KMS-11 (cell line): ENCODE measurements around the gene EEFSEC.

Source experiments
- H2AFZ ChIP-seq: fragments of 200-600 bp; sonication (generic); 2 replicates; pipeline ENCODE4 v1.6.1; 2016; ENCODE audit warnings: antibody characterized with exemption, mixed run types, low read depth
- H3K27ac ChIP-seq: fragments of 200-600 bp; sonication (generic); 2 replicates; pipeline ENCODE4 v1.6.1; 2016; ENCODE audit warnings: mild to moderate bottlenecking, mixed run types
- H3K27me3 ChIP-seq: fragments of 200-600 bp; sonication (generic); 2 replicates; pipeline ENCODE4 v1.6.1; 2017; ENCODE audit warnings: mild to moderate bottlenecking, low read depth, mixed run types, moderate library complexity; ENCODE audit not compliant: insufficient read depth
- H3K36me3 ChIP-seq: fragments of 200-600 bp; sonication (generic); 2 replicates; pipeline ENCODE4 v1.6.1; 2017; ENCODE audit warnings: mild to moderate bottlenecking, mixed run types; ENCODE audit not compliant: insufficient read depth
- H3K4me1 ChIP-seq: fragments of 200-600 bp; sonication (generic); 2 replicates; pipeline ENCODE4 v1.6.1; 2016; ENCODE audit warnings: mild to moderate bottlenecking, low read depth, mixed run types; ENCODE audit not compliant: poor library complexity, severe bottlenecking
- H3K4me2 ChIP-seq: fragments of 200-600 bp; sonication (generic); 2 replicates; pipeline ENCODE4 v1.7.0; 2016; ENCODE audit warnings: mild to moderate bottlenecking, mixed run types
- H3K4me3 ChIP-seq: fragments of 200-600 bp; sonication (generic); IDR thresholded peaks from 2 replicates; pipeline ENCODE4 v1.6.1; 2017; ENCODE audit warnings: low read depth, low read length, mixed read lengths; ENCODE audit not compliant: insufficient read depth
- H3K79me2 ChIP-seq: fragments of 200-600 bp; sonication (generic); 2 replicates; pipeline ENCODE4 v1.6.1; 2016; ENCODE audit warnings: low read depth, mixed run types; ENCODE audit not compliant: insufficient read depth
- H3K9ac ChIP-seq: fragments of 200-600 bp; sonication (generic); 2 replicates; pipeline ENCODE4 v1.6.1; 2016; ENCODE audit warnings: mild to moderate bottlenecking, mixed run types
- H4K20me1 ChIP-seq: fragments of 200-600 bp; sonication (generic); 2 replicates; pipeline ENCODE4 v1.6.1; 2016; ENCODE audit warnings: mild to moderate bottlenecking, mixed run types; ENCODE audit not compliant: insufficient read depth
- CTCF ChIP-seq: fragments of 200-600 bp; sonication (generic); conservative IDR thresholded peaks from 2 replicates; pipeline ENCODE4 v1.6.1; 2017; ENCODE audit warnings: low read depth, mild to moderate bottlenecking, antibody characterized with exemption, low read length, moderate library complexity, mixed read lengths

Gene EEFSEC

DNA sequence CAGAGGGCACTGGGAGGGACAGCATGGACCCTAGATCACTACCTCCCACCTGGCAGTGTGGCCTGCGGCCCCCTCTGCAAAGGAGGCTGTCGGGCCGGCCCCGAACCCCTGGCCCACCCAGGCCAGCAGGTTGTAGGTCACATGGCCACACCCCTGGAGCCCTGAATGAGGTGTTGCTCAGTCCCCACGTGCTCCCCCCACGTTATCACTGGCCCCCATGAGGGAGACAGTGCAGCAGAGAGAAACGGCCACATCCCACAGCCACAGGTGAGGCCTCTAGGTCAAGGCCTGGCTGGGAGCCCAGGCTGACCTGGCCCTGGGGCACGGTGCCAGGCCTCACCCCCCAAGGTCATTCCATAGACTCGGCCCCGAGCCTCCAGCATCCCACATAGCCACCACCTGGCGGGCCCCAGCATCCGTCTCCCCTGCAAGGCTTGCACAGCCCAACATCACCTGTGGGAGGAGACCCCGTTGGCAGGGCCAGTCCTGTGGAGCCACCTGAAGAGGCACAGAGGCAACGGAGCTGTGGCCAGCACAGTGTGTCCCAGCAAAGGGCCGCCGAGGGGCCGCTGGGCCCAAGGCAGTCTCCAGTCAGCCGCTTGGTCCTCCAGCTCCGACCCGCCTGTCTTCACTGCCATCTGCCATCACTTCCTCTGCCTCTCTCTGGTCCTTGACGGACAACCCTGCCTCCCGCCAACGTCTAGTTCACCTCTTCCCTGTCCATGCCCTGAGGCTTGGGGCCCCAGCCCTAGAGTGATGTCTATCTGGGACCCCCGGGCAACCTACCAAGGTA, 260.3 kb downstream of the EEFSEC start:
- TF ChIP-seq CTCF = no peak
- Histone ChIP-seq H3K4me3 (no peak overlapping the region), H3K27ac (no peak overlapping the region), H4K20me1 (no peaks in the 10 kb centered on the region), H3K79me2 (no peaks in the 10 kb centered on the region), H3K9ac (no peak overlapping the region), H2AFZ (no peak overlapping the region), H3K4me2 (no peak overlapping the region), H3K27me3 (no peaks in the 10 kb centered on the region), H3K36me3 (no peaks in the 10 kb centered on the region), H3K4me1 (no peaks in the 10 kb centered on the region)

DNA sequence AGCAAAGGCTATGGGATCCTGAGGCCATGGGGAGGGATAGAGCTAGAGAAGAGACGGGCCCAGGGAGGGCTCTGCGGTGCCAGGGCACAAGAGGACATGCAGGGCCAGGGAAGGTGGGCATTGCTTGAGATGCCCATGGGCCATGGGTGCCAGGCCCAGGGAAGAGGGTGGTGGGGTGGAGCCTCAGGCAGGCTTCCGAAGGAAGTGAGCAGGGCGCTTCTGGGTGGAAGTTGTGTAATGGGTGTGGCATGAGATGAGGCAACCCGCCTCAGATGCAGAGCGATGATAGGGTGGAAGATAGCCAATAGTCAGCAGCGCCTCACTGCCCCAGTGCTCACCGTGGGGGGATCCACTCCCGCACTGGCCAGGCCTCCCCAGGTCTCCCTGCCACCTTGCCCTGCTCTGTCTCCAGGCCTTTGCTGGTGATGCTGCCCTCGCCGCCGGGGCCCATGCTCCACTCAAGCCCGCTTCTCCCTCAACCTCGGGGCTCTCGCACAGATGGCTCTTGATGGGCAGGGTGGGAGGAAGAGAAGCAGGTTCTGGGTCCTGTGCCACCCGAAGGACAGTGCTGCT, 262.0 kb downstream of the EEFSEC start:
- Histone ChIP-seq H3K36me3 (no peaks in the 10 kb centered on the region), H3K79me2 (no peaks in the 10 kb centered on the region), H3K4me3 (no peak overlapping the region), H3K27me3 (no peaks in the 10 kb centered on the region), H2AFZ (no peak overlapping the region), H4K20me1 (no peaks in the 10 kb centered on the region), H3K27ac (no peak overlapping the region), H3K4me1 (no peaks in the 10 kb centered on the region), H3K9ac (no peak overlapping the region), H3K4me2 (no peak overlapping the region)
- no peak for TF ChIP-seq CTCF

GRCh38 chr3:128415773-128416577, 262.7 kb downstream of the EEFSEC start:
- Histone ChIP-seq H3K79me2 (no peaks in the 10 kb centered on the region), H3K9ac (no peak overlapping the region), H3K4me2 (no peak overlapping the region), H3K4me1 (no peaks in the 10 kb centered on the region), H3K36me3 (no peaks in the 10 kb centered on the region), H2AFZ (no peak overlapping the region), H3K4me3 (no peak overlapping the region), H3K27ac (no peak overlapping the region), H3K27me3 (no peaks in the 10 kb centered on the region), H4K20me1 (no peaks in the 10 kb centered on the region)
- no peak for TF ChIP-seq CTCF

DNA sequence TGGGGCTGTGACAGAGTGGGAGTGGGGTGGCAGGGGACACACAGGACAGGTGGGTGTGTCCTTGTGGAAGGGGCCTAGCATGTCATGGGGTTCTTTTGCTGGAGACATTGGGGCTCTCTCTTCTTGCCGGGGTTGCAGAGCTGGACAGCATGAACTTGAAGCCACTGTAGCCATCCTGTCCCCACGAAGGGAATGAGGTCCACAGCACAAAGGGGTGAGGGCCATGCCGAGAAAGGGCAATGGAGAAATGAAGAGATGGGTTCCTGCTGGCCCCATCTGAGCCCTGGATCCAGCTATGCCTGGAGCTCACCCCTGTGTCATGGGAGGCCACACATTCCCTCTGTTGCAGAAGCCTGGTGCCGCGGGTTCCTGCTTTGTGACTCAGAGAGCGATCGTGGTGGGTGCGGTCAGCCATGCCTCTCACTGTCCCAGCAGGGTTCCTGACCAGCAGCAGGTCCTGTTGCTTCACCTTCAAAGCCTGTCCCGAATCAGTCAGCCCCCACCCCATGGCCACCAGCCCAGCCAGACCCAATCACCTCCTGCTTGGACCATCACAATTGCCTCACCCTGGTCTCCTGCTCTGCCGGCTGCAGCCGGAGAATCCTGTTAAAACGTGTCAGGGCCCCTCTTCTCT, 263.4 kb downstream of the EEFSEC start:
- Histone ChIP-seq H4K20me1 (no peaks in the 10 kb centered on the region), H3K27ac (no peak overlapping the region), H3K4me2 (no peak overlapping the region), H2AFZ (no peak overlapping the region), H3K9ac (no peak overlapping the region), H3K79me2 (no peaks in the 10 kb centered on the region), H3K4me3 (no peak overlapping the region), H3K36me3 (no peaks in the 10 kb centered on the region), H3K4me1 (no peaks in the 10 kb centered on the region), H3K27me3 (no peaks in the 10 kb centered on the region)
- TF ChIP-seq CTCF = no peak
